Mesenchymal stem cell (in vitro differentiated cells and primary cell): Measurements from ENCODE around the gene TMEM38A.
"Not testable (repeated sequence)": the region's sequence is repeated elsewhere in the genome, so short reads cannot be mapped to it uniquely, and the experiment has no call there.

Source experiments
- DNase-seq: peaks from one replicate; pipeline ENCODE4 v3.0.0-alpha.2; 2013
- H2AFZ ChIP-seq: one replicate; pipeline ENCODE4 v1.6.1; 2013; ENCODE audit warnings: low read depth, mild to moderate bottlenecking, control low read depth, inconsistent platforms, low read length, moderate library complexity
- H2AK5ac ChIP-seq: 2 replicates; pipeline ENCODE4 v1.6.1; 2013; ENCODE audit warnings: low read length, moderate library complexity, mild to moderate bottlenecking, inconsistent platforms; ENCODE audit not compliant: severe bottlenecking
- H2BK120ac ChIP-seq: one replicate; pipeline ENCODE4 v1.6.1; 2013; ENCODE audit warnings: low read depth, mild to moderate bottlenecking, inconsistent platforms, low read length, moderate library complexity
- H2BK12ac ChIP-seq, 2 experiments: one replicate each; pipeline ENCODE4 v1.6.1; 2013; ENCODE audit warnings: inconsistent platforms in 2 of 2, low read length in 2 of 2, mild to moderate bottlenecking in 2 of 2, moderate library complexity in 2 of 2, control low read depth in 1 of 2
- H2BK15ac ChIP-seq: one replicate; pipeline ENCODE4 v1.6.1; 2013; ENCODE audit warnings: mild to moderate bottlenecking, low read depth, inconsistent platforms; ENCODE audit not compliant: poor library complexity, severe bottlenecking
- H2BK5ac ChIP-seq: 2 replicates; pipeline ENCODE4 v1.6.1; 2013; ENCODE audit warnings: low read depth, mild to moderate bottlenecking, low read length, control low read depth, inconsistent platforms; ENCODE audit not compliant: poor library complexity, severe bottlenecking
- H3K14ac ChIP-seq, 2 experiments: one replicate each; pipeline ENCODE4 v1.6.1; 2013; ENCODE audit warnings: inconsistent platforms in 2 of 2, low read length in 2 of 2, control low read depth in 1 of 2, mild to moderate bottlenecking in 1 of 2, moderate library complexity in 1 of 2
- H3K18ac ChIP-seq, 2 experiments: one replicate each; pipeline ENCODE4 v1.6.1; 2013; ENCODE audit warnings: inconsistent platforms in 2 of 2, low read length in 2 of 2, control low read depth in 1 of 2, low read depth in 1 of 2, mild to moderate bottlenecking in 1 of 2
- H3K23ac ChIP-seq, 2 experiments: one replicate each; pipeline ENCODE4 v1.6.1; 2013; ENCODE audit warnings: inconsistent platforms in 2 of 2, low read length in 2 of 2, mild to moderate bottlenecking in 2 of 2, moderate library complexity in 2 of 2, control low read depth in 1 of 2
- H3K27ac ChIP-seq: 2 replicates; pipeline ENCODE4 v1.5.1; 2013; ENCODE audit warnings: mild to moderate bottlenecking, moderate library complexity, low read length, control low read depth, inconsistent platforms; ENCODE audit not compliant: poor library complexity, severe bottlenecking
- H3K27me3 ChIP-seq, 2 experiments: 2 replicates each; pipeline versions ENCODE4 v1.6.1 to v1.7.0; 2013; ENCODE audit warnings: low read length in 2 of 2, mild to moderate bottlenecking in 2 of 2, moderate library complexity in 2 of 2, control low read depth in 1 of 2, inconsistent platforms in 1 of 2; ENCODE audit not compliant: control insufficient read depth in 1 of 2, insufficient read depth in 1 of 2
- H3K36me3 ChIP-seq, 2 experiments: 2 replicates each; pipeline versions ENCODE4 v1.6.1 to v1.7.0; 2013; ENCODE audit warnings: low read length in 2 of 2, control low read depth in 1 of 2, inconsistent platforms in 1 of 2, low read depth in 1 of 2, mild to moderate bottlenecking in 1 of 2; ENCODE audit not compliant: insufficient read depth in 2 of 2, control insufficient read depth in 1 of 2
- H3K4ac ChIP-seq, 2 experiments: one replicate each; pipeline ENCODE4 v1.6.1; 2013; ENCODE audit warnings: inconsistent platforms in 2 of 2, low read length in 2 of 2, mild to moderate bottlenecking in 2 of 2, moderate library complexity in 2 of 2, control low read depth in 1 of 2, low read depth in 1 of 2
- H3K4me1 ChIP-seq: 2 replicates; pipeline ENCODE4 v1.6.1; 2013; ENCODE audit warnings: low read depth, low read length, control low read depth; ENCODE audit not compliant: control insufficient read depth, insufficient read depth
- H3K4me2 ChIP-seq: 2 replicates; pipeline ENCODE4 v1.6.1; 2013; ENCODE audit warnings: low read length, mild to moderate bottlenecking, inconsistent platforms; ENCODE audit not compliant: poor library complexity, severe bottlenecking
- H3K4me3 ChIP-seq, 2 experiments: 2 replicates each; pipeline versions ENCODE4 v1.5.1 to v1.7.0; 2013; ENCODE audit warnings: low read length in 2 of 2, mild to moderate bottlenecking in 2 of 2, control low read depth in 1 of 2, low read depth in 1 of 2; ENCODE audit not compliant: insufficient read depth in 1 of 2
- H3K79me1 ChIP-seq: replicated peaks from 2 replicates; pipeline ENCODE4 v1.6.1; 2013; ENCODE audit warnings: mild to moderate bottlenecking, control low read depth, low read length, inconsistent platforms; ENCODE audit not compliant: poor library complexity, severe bottlenecking
- H3K9ac ChIP-seq: 2 replicates; pipeline ENCODE4 v1.7.0; 2013; ENCODE audit warnings: mild to moderate bottlenecking, low read length, moderate library complexity
- H3K9me3 ChIP-seq: 2 replicates; pipeline ENCODE4 v1.7.0; 2013; ENCODE audit warnings: mild to moderate bottlenecking, low read length; ENCODE audit not compliant: control insufficient read depth
- H4K8ac ChIP-seq: one replicate; pipeline ENCODE4 v1.6.1; 2013; ENCODE audit warnings: inconsistent platforms, mild to moderate bottlenecking, low read length, moderate library complexity
- H4K91ac ChIP-seq: one replicate; pipeline ENCODE4 v1.6.1; 2013; ENCODE audit warnings: mild to moderate bottlenecking, low read length, inconsistent platforms
- WGBS: methylation state at CpG from one replicate; pipeline ENCODE4 v1.1.7; 2013; ENCODE audit warnings: mixed read lengths; 5-methylcytosine and 5-hydroxymethylcytosine counted together

The TMEM38A gene

GRCh38 chr19:16710870-16711269 is 49.9 kb downstream of the TMEM38A start:
- not testable (repeated sequence) for H3K4me2 ChIP-seq, DNase-seq, H3K14ac ChIP-seq, H2BK12ac ChIP-seq, H3K4me3 ChIP-seq, H2AFZ ChIP-seq, H3K27ac ChIP-seq, H2BK5ac ChIP-seq, H3K4me1 ChIP-seq, H2AK5ac ChIP-seq, H3K4ac ChIP-seq, H3K36me3 ChIP-seq, H2BK120ac ChIP-seq, H3K18ac ChIP-seq, H4K8ac ChIP-seq, H3K79me1 ChIP-seq, H4K91ac ChIP-seq, H3K9ac ChIP-seq, H3K9me3 ChIP-seq, H2BK15ac ChIP-seq, H3K23ac ChIP-seq
- H3K27me3 ChIP-seq, result peaks cover 4 to 28% of the 10 kb centered on the region in 2 experiments

GRCh38 chr19:16712295-16712694 is 51.4 kb downstream of the TMEM38A start:
- not testable (repeated sequence) for H2AK5ac ChIP-seq, H3K9ac ChIP-seq, H3K14ac ChIP-seq, H3K4ac ChIP-seq, H3K36me3 ChIP-seq, H4K91ac ChIP-seq, H3K4me2 ChIP-seq, H2AFZ ChIP-seq, H3K9me3 ChIP-seq, H2BK12ac ChIP-seq, H3K4me1 ChIP-seq, H3K4me3 ChIP-seq, H2BK15ac ChIP-seq, H2BK120ac ChIP-seq, H3K23ac ChIP-seq, H3K18ac ChIP-seq, H3K79me1 ChIP-seq, H4K8ac ChIP-seq, DNase-seq, H2BK5ac ChIP-seq, H3K27ac ChIP-seq
- H3K27me3 ChIP-seq, result peaks cover 4 to 16% of the 10 kb centered on the region in 2 experiments
- 79% methylated on average over 6 of the region's 9 CpGs for WGBS

- Histone ChIP-seq H3K9me3 (no peaks in the 10 kb centered on the region), H4K91ac (no peak overlapping the region), H3K36me3 (no peaks in the 10 kb centered on the region), H3K79me1 (no peaks in the 10 kb centered on the region), H2BK120ac (no peak overlapping the region), H3K23ac (no peak overlapping the region), H3K4ac (no peak overlapping the region), H3K14ac (no peak overlapping the region), H3K4me3 (no peak overlapping the region), H3K4me1 (no peaks in the 10 kb centered on the region), H3K9ac (no peak overlapping the region), H3K27ac (no peak overlapping the region), H3K4me2 (no peak overlapping the region), H2AK5ac (no peak overlapping the region), H2BK15ac (no peak overlapping the region), H2AFZ (no peak overlapping the region), H3K18ac (no peak overlapping the region), H3K27me3 (peaks cover 5 to 22% of the 10 kb centered on the region in 2 experiments), H2BK5ac (no peak overlapping the region), H4K8ac (no peak overlapping the region), H2BK12ac (no peak overlapping the region)
- 33% methylated on average over 12 of the region's 14 CpGs for WGBS
- peak; percentile 39 for DNase-seq
These were observed 53.9 kb downstream of the TMEM38A start for GRCh38 chr19:16714702-16715287.

- H2BK5ac ChIP-seq, result no peak overlapping the region
- no peak overlapping the region for H3K4ac ChIP-seq
- H3K14ac ChIP-seq, result no peak overlapping the region
- no peak overlapping the region for H4K8ac ChIP-seq
- no peak overlapping the region for H3K18ac ChIP-seq
- H2AFZ ChIP-seq, result no peak overlapping the region
- no peak overlapping the region for H2BK120ac ChIP-seq
- no peak overlapping the region for H2AK5ac ChIP-seq
- no peaks in the 10 kb centered on the region for H3K4me1 ChIP-seq
- no peak overlapping the region for H3K23ac ChIP-seq
- H2BK15ac ChIP-seq, result no peak overlapping the region
- DNase-seq, result no peak
- H4K91ac ChIP-seq, result no peak overlapping the region
- no peak overlapping the region for H3K27ac ChIP-seq
- H3K9ac ChIP-seq, result no peak overlapping the region
- H3K36me3 ChIP-seq, result no peaks in the 10 kb centered on the region
- H3K9me3 ChIP-seq, result no peaks in the 10 kb centered on the region
- H3K4me3 ChIP-seq, result no peak overlapping the region
- H2BK12ac ChIP-seq, result no peak overlapping the region
- peaks cover 8 to 25% of the 10 kb centered on the region in 2 experiments for H3K27me3 ChIP-seq
- H3K4me2 ChIP-seq, result no peak overlapping the region
- WGBS, result 64% methylated on average over 3 of the region's 3 CpGs
- no peaks in the 10 kb centered on the region for H3K79me1 ChIP-seq
These were observed 54.7 kb downstream of the TMEM38A start for GRCh38 chr19:16715611-16716010.
